Panc1 (cell line): ENCODE measurements around the gene TMEM14C. TPM values are rescaled to one million over a fixed set of nuclear protein-coding genes. Genes with fewer than 3 reads are reported as not detected.
A peak's percentile ranks its signal among the peaks of the same experiment; 100 is the strongest.

Experiments used
- ATAC-seq: fragments of 200-7000 bp; cut with Tn5 transposase; 2 replicates; pipeline ENCODE4 v1.9.1; 2020; ENCODE audit warnings: mild to moderate bottlenecking, moderate library complexity
- BruUV-seq: library from RNA; stranded (reverse); fragments of 400-500 nt; replicated peaks from 2 replicates; lab custom pipeline; 2021; lab: Mats Ljungman, UMichigan
- CTCF ChIA-PET: fragments of 300-600 bp; sonication (Branson Sonifier 250); formaldehyde crosslinking; loops from one replicate; lab custom pipeline; 2022; ENCODE audit warnings: antibody characterized with exemption; lab: Charles Lee
- POLR2A ChIA-PET: fragments of 300-600 bp; sonication (Branson Sonifier 250); formaldehyde crosslinking; loops from one replicate; lab custom pipeline; 2022; ENCODE audit warnings: antibody characterized with exemption; lab: Charles Lee
- DNase-seq: peaks from one replicate; pipeline ENCODE4 v3.0.0-alpha.2; 2010; ENCODE audit warnings: low read depth, low spot score
- H3K27ac ChIP-seq: 2 replicates; pipeline ENCODE4 v1.5.1; 2011; ENCODE audit warnings: mild to moderate bottlenecking, low read length, inconsistent platforms
- H3K27me3 ChIP-seq: fragments of 200-500 bp; sonication (Bioruptor generic); 2 replicates; pipeline ENCODE4 v1.6.0; 2014; ENCODE audit warnings: low read length, inconsistent platforms; ENCODE audit not compliant: control insufficient read depth, insufficient read depth
- H3K36me3 ChIP-seq: fragments of 200-500 bp; sonication (Bioruptor generic); 2 replicates; pipeline ENCODE4 v1.5.1; 2014; ENCODE audit warnings: inconsistent platforms, mild to moderate bottlenecking, low read length, moderate library complexity; ENCODE audit not compliant: control insufficient read depth, insufficient read depth
- H3K4me1 ChIP-seq: 2 replicates; pipeline ENCODE4 v1.5.1; 2011; ENCODE audit warnings: inconsistent platforms, mild to moderate bottlenecking, low read length, moderate library complexity; ENCODE audit not compliant: control insufficient read depth, insufficient read depth
- H3K4me3 ChIP-seq, 2 experiments: 2 replicates each; pipeline ENCODE4 v1.5.1; 2011 to 2012; ENCODE audit warnings: low read depth in 2 of 2, low read length in 2 of 2, mild to moderate bottlenecking in 2 of 2, inconsistent platforms in 1 of 2, moderate library complexity in 1 of 2
- H3K9me3 ChIP-seq: fragments of 200-500 bp; sonication (Bioruptor generic); 2 replicates; pipeline ENCODE4 v1.5.1; 2014; ENCODE audit warnings: low read depth, mild to moderate bottlenecking, inconsistent platforms, low read length, moderate library complexity; ENCODE audit not compliant: control insufficient read depth, insufficient read depth
- CTCF ChIP-seq: fragments of 450-650 bp; IDR thresholded peaks from 2 replicates; pipeline ENCODE4 v1.5.1; 2017; ENCODE audit warnings: mild to moderate bottlenecking
- POLR2AphosphoS5 ChIP-seq: IDR thresholded peaks from 2 replicates; pipeline ENCODE4 v1.6.1; 2012; ENCODE audit warnings: mild to moderate bottlenecking, low read depth, low read length, moderate library complexity
- REST ChIP-seq, 2 experiments: IDR thresholded peaks; 2 replicates each; pipeline ENCODE4 v1.6.1; 2011 to 2012; ENCODE audit warnings: low read depth in 2 of 2, control low read depth in 1 of 2, low read length in 1 of 2, mild to moderate bottlenecking in 1 of 2, moderate library complexity in 1 of 2; ENCODE audit not compliant: insufficient read depth in 1 of 2
- SIN3A ChIP-seq: IDR thresholded peaks from 2 replicates; pipeline ENCODE4 v1.6.1; 2012; ENCODE audit warnings: low read depth, mild to moderate bottlenecking, low read length, moderate library complexity, borderline replicate concordance; ENCODE audit not compliant: insufficient read depth
- TCF7L2 ChIP-seq: IDR thresholded peaks from 2 replicates; pipeline ENCODE4 v1.6.1; 2011; ENCODE audit warnings: mild to moderate bottlenecking, low read depth, low read length, inconsistent platforms
- in situ Hi-C: cut with HindIII; loops from 2 replicates; pipeline ENCODE4 v1.10.0; 2016; ENCODE audit warnings: low sequenced_read_pairs, low pct_unique_long_range_greater_than_20kb
- intact Hi-C: fragments of 100-400 bp; cut with micrococcal nuclease; formaldehyde crosslinking; loops from one replicate; pipeline ENCODE4 v1.10.0; 2022; ENCODE audit not compliant: unreplicated experiment
- total RNA-seq: library from RNA; stranded (reverse); gene quantifications from one replicate; pipeline ENCODE4 v1.2.1, GENCODE V29; 2021; ENCODE audit not compliant: unreplicated experiment

The TMEM14C gene
- total RNA-seq, 1 experiment from 2014 or later, result 159 TPM

- in situ Hi-C loops, result no loop called here
- H3K4me3 ChIP-seq, result no peak overlapping the region
- CTCF ChIA-PET, result no interaction called here
Measured at GRCh38 chr6:10730254-10730653, 7.4 kb downstream of the TMEM14C start.

GRCh38 chr6:10733151-10733715 lies 10.4 kb downstream of the TMEM14C start:
- in situ Hi-C loops, result no loop called here
- ChIA-PET CTCF (no interaction called here), POLR2A (interaction anchor here (1.2 kb wide), 1 partner anchor 38 kb away, joined by 4 read pairs; the partner anchor contains the start of genes C6orf52 and PAK1IP1)
- ATAC-seq, result no peak
- peak overlapping the region; percentile 98 for H3K27ac ChIP-seq
- intact Hi-C loops, result no loop called here
- H3K4me1 ChIP-seq, result peaks cover 28% of the 10 kb centered on the region
- DNase-seq, result no peak
- peaks cover 5% of the 10 kb centered on the region; the same call in 1 of the 2 replicates for H3K36me3 ChIP-seq
- no TSS peak for BruUV-seq
- H3K9me3 ChIP-seq, result no peaks in the 10 kb centered on the region
- H3K4me3 ChIP-seq, result no peak overlapping the region
- H3K27me3 ChIP-seq, result no peaks in the 10 kb centered on the region
- TF ChIP-seq SIN3A, result no peak
- no peak for TF ChIP-seq TCF7L2
- no peak for TF ChIP-seq POLR2AphosphoS5
- TF ChIP-seq REST (IDR thresholded peaks at IDR 0.05; ENCODE audit: insufficient read depth in 1 of 2, low read depth in 2 of 2, low read length in 1 of 2), result no peak
- TF ChIP-seq CTCF, result no peak

More at GRCh38 chr6:10730254-10730653, 7.4 kb downstream of the TMEM14C start:
- Histone ChIP-seq H3K9me3 (no peaks in the 10 kb centered on the region), H3K4me1 (peaks cover 20% of the 10 kb centered on the region), H3K36me3 (peaks cover 5% of the 10 kb centered on the region; the same call in 1 of the 2 replicates), H3K27me3 (no peaks in the 10 kb centered on the region), H3K27ac (peak overlapping the region; percentile 64)
- no peak for TF ChIP-seq SIN3A
- TF ChIP-seq TCF7L2, result no peak
- no peak for TF ChIP-seq POLR2AphosphoS5
- TF ChIP-seq CTCF, result no peak
- TF ChIP-seq REST (IDR thresholded peaks at IDR 0.05; ENCODE audit: insufficient read depth in 1 of 2, low read depth in 2 of 2, low read length in 1 of 2), result no peak
- intact Hi-C loops, result no loop called here
- DNase-seq (no peak), ATAC-seq (no peak)
- BruUV-seq, result no TSS peak
- POLR2A ChIA-PET, result no interaction called here
